ENCODE results near the gene TMEM61.

The TMEM61 gene

GRCh38 chr1:54984131-54984842 is 3.9 kb downstream of the TMEM61 start:
- no peak for DNase-seq (ENCODE audit: low read depth in 2 of 2, low spot score in 1 of 2)

GRCh38 chr1:54985556-54985955 is 5.1 kb downstream of the TMEM61 start:
- DNase-seq (ENCODE audit: low read depth in 2 of 2, low spot score in 1 of 2), result no peak

GRCh38 chr1:54986025-54986424 is 5.6 kb downstream of the TMEM61 start:
- DNase-seq (ENCODE audit: low read depth in 2 of 2, low spot score in 1 of 2), result no peak

GRCh38 chr1:54986533-54986932 is 6.1 kb downstream of the TMEM61 start:
- DNase-seq (ENCODE audit: low read depth in 2 of 2, low spot score in 1 of 2), result no peak

GRCh38 chr1:54987427-54987826 is 7.0 kb downstream of the TMEM61 start:
- no peak for DNase-seq (ENCODE audit: low read depth in 2 of 2, low spot score in 1 of 2)

- no peak for DNase-seq (ENCODE audit: low read depth in 2 of 2, low spot score in 1 of 2)
Observed at GRCh38 chr1:54987919-54988705, 7.7 kb downstream of the TMEM61 start.

- DNase-seq (ENCODE audit: low read depth in 2 of 2, low spot score in 1 of 2), result no peak
Observed at GRCh38 chr1:54988975-54989374, 8.5 kb downstream of the TMEM61 start.

- DNase-seq (ENCODE audit: low read depth in 2 of 2, low spot score in 1 of 2), result no peak
Observed at GRCh38 chr1:54989473-54989872, 9.0 kb downstream of the TMEM61 start.

GRCh38 chr1:54989968-54990810 is 9.8 kb downstream of the TMEM61 start:
- no peak for DNase-seq (ENCODE audit: low read depth in 2 of 2, low spot score in 1 of 2)

GRCh38 chr1:54990916-54991315 is 10.5 kb downstream of the TMEM61 start:
- no peak for DNase-seq (ENCODE audit: low read depth in 2 of 2, low spot score in 1 of 2)

- DNase-seq (ENCODE audit: low read depth in 2 of 2, low spot score in 1 of 2), result no peak
Observed at GRCh38 chr1:54991939-54992338, 11.5 kb downstream of the TMEM61 start.

- no peak for DNase-seq (ENCODE audit: low read depth in 2 of 2, low spot score in 1 of 2)
Observed at GRCh38 chr1:54993140-54993539, 12.7 kb downstream of the TMEM61 start.

GRCh38 chr1:54994355-54994990 is 14.0 kb downstream of the TMEM61 start:
- no peak for DNase-seq (ENCODE audit: low read depth in 2 of 2, low spot score in 1 of 2)

- no peak for DNase-seq (ENCODE audit: low read depth in 2 of 2, low spot score in 1 of 2)
Observed at GRCh38 chr1:54995013-54995760, 14.8 kb downstream of the TMEM61 start.

- no peak for DNase-seq (ENCODE audit: low read depth in 2 of 2, low spot score in 1 of 2)
Observed at GRCh38 chr1:54995835-54996234, 15.4 kb downstream of the TMEM61 start.

- peak; percentile 51 to 56 for DNase-seq (ENCODE audit: low read depth in 2 of 2, low spot score in 1 of 2)
Observed at GRCh38 chr1:54996359-54996868, 16.0 kb downstream of the TMEM61 start.

- no peak for DNase-seq (ENCODE audit: low read depth in 2 of 2, low spot score in 1 of 2)
Observed at GRCh38 chr1:54996869-54997710, 16.7 kb downstream of the TMEM61 start.

GRCh38 chr1:54997711-54997986 is 17.2 kb downstream of the TMEM61 start:
- no peak for DNase-seq (ENCODE audit: low read depth in 2 of 2, low spot score in 1 of 2)

- DNase-seq (ENCODE audit: low read depth in 2 of 2, low spot score in 1 of 2), result no peak
Observed at GRCh38 chr1:54998100-54998499, 17.7 kb downstream of the TMEM61 start.

- no peak for DNase-seq (ENCODE audit: low read depth in 2 of 2, low spot score in 1 of 2)
Observed at GRCh38 chr1:54998677-54999076, 18.2 kb downstream of the TMEM61 start, which contains the start of gene BSND. Gene BSND, plus strand, starts transcription at chr1:54998933. Its CDS starts 254 bp downstream, at chr1:54999187.
